ENCODE measurements around the gene BDH1. TPM values are rescaled to one million over a fixed set of nuclear protein-coding genes. Genes with fewer than 3 reads are reported as not detected.

Gene BDH1
- total and polyA plus RNA-seq, 2 of the 8 experiments (the other 6 are each of a cell fraction or from before 2014, with no cell fraction given), result 27.2 to 28.1 TPM

- Histone ChIP-seq H3K9ac (replicated peaks in 1 of 4; ENCODE audit: extremely low read depth in 1 of 4, low read depth in 3 of 4, low read length in 3 of 4) (no peak overlapping the region), H3K23me2 (ENCODE audit: low read depth, low read length) (no peaks in the 10 kb centered on the region; the same call in 1 of the 2 replicates), H2AFZ (ENCODE audit: low read length) (no peak overlapping the region), H3K4me2 (ENCODE audit: insufficient read depth in 1 of 2, low read depth in 2 of 2, low read length in 2 of 2) (no peak overlapping the region), H4K8ac (ENCODE audit: extremely low read depth, insufficient read depth, low read length) (no peak overlapping the region), H2BK15ac (ENCODE audit: low read length) (no peak overlapping the region), H3K27ac (ENCODE audit: low read depth, low read length) (no peak overlapping the region), H3K18ac (ENCODE audit: extremely low read depth, low read length) (no peak overlapping the region), H3K4me3 (ENCODE audit: extremely low read depth in 1 of 4, insufficient read depth in 2 of 4, low read depth in 3 of 4, low read length in 4 of 4) (no peak overlapping the region), H3K79me2 (ENCODE audit: control insufficient read depth in 1 of 2, insufficient read depth in 2 of 2, low read length in 2 of 2) (no peaks in the 10 kb centered on the region), H2AK5ac (ENCODE audit: low read depth, low read length) (no peak overlapping the region), H2BK120ac (replicated peaks; ENCODE audit: low read depth, low read length) (no peak overlapping the region), H2BK12ac (ENCODE audit: low read depth, low read length) (no peak overlapping the region), H3K23ac (ENCODE audit: insufficient read length) (no peak overlapping the region), H3K14ac (ENCODE audit: insufficient read length) (no peak overlapping the region), H2BK20ac (ENCODE audit: low read length) (no peak overlapping the region), H3K4ac (replicated peaks; ENCODE audit: insufficient read length, low read depth, low read length) (no peak overlapping the region), H3K56ac (replicated peaks; ENCODE audit: insufficient read length, low read depth, low read length) (no peak overlapping the region), H3K4me1 (replicated peaks in 1 of 4; ENCODE audit: control insufficient read depth in 3 of 4, insufficient read depth in 4 of 4, low read length in 3 of 4) (no peaks in the 10 kb centered on the region), H3K79me1 (ENCODE audit: low read depth, low read length) (no peaks in the 10 kb centered on the region), H4K20me1 (replicated peaks in 1 of 2; ENCODE audit: control insufficient read depth in 1 of 2, insufficient read depth in 2 of 2, low read length in 2 of 2) (no peaks in the 10 kb centered on the region), H4K5ac (ENCODE audit: insufficient read length, low read depth, low read length) (no peak overlapping the region), H3K27me3 (replicated peaks in 1 of 4; ENCODE audit: control insufficient read depth in 3 of 4, extremely low read depth in 1 of 4, insufficient read depth in 3 of 4, low read length in 3 of 4) (no peaks in the 10 kb centered on the region), H2BK5ac (ENCODE audit: low read depth, low read length) (no peak overlapping the region), H4K91ac (replicated peaks; ENCODE audit: insufficient read length, low read length) (no peak overlapping the region), H3K9me3 (ENCODE audit: insufficient read depth in 2 of 2, low read depth in 1 of 2, low read length in 1 of 2) (no peaks in the 10 kb centered on the region), H3K36me3 (ENCODE audit: control insufficient read depth in 2 of 4, insufficient read depth in 4 of 4, low read length in 3 of 4) (peaks cover 0 to 15% (median 1%) of the 10 kb centered on the region in 4 experiments; a peak in 3 of 8 replicates)
- ChIA-PET POLR2A (ENCODE audit: partially characterized antibody) (interaction anchor here (1.1 kb wide), 1 partner anchor 10 kb away, joined by 3 read pairs; no protein-coding TSS in a partner anchor), CTCF (ENCODE audit: partially characterized antibody) (interaction anchor here (1.4 to 2.1 kb wide), 2 partner anchors 18 to 22 kb away, joined by 5 to 7 read pairs; no protein-coding TSS in a partner anchor)
- DNase-seq (ENCODE audit: low read depth in 1 of 2, low spot score in 2 of 2) (no peak), FAIRE-seq (no peak)
- WGBS, 2 experiments (ENCODE audit: extremely low coverage in 1 of 2, insufficient coverage in 1 of 2, insufficient read length in 1 of 2, insufficient replicate concordance in 2 of 2, low coverage in 1 of 2, low lambda C conversion rate in 2 of 2, missing lambda C conversion rate in 1 of 2), result 89% methylated on average over 3 of the region's 3 CpGs; no CpG with 5 or more reads in 1 of the 2 experiments
- TF ChIP-seq SIX5 (IDR thresholded peaks at IDR 0.05; ENCODE audit: low read depth, low read length) (no peak), USF2 (IDR thresholded peaks at IDR 0.05; ENCODE audit: low read length) (no peak), BACH1 (IDR thresholded peaks at IDR 0.05; ENCODE audit: low read length) (no peak), SAP30 (IDR thresholded peaks at IDR 0.05; ENCODE audit: insufficient read depth, insufficient replicate concordance, low read length) (no peak), E2F6 (IDR thresholded peaks at IDR 0.05) (no peak), PHF8 (conservative IDR thresholded peaks at IDR 0.05; ENCODE audit: low read depth, low read length) (no peak), FOSL1 (IDR thresholded peaks at IDR 0.05; ENCODE audit: insufficient read depth, low read depth, low read length) (no peak), RXRA (IDR thresholded peaks at IDR 0.05; ENCODE audit: insufficient read depth, low read depth, low read length) (no peak), ZNF274 (IDR thresholded peaks at IDR 0.05; ENCODE audit: borderline replicate concordance, extremely low read depth, low read length) (no peak), NANOG (IDR thresholded peaks at IDR 0.05; ENCODE audit: insufficient read depth, low read depth, low read length, poor library complexity, severe bottlenecking) (no peak), NRF1 (IDR thresholded peaks at IDR 0.05; ENCODE audit: low read depth, low read length) (no peak), BRCA1 (IDR thresholded peaks at IDR 0.05; ENCODE audit: low read depth, low read length) (no peak)
Measured at GRCh38 chr3:197532388-197532787, 23.4 kb downstream of the BDH1 start.
